GM19023 (cell line): ENCODE results near the gene GABBR2.

Experiments used
- ATAC-seq: cut with Tn5 transposase; IDR thresholded peaks from one replicate; pipeline ENCODE4 v1.9.1; 2021; ENCODE audit warnings: mild to moderate bottlenecking, moderate library complexity; ENCODE audit not compliant: unreplicated experiment

The GABBR2 gene

GRCh38 chr9:98381311-98382103, 327.2 kb downstream of the GABBR2 start:
- ATAC-seq, result no peak

DNA sequence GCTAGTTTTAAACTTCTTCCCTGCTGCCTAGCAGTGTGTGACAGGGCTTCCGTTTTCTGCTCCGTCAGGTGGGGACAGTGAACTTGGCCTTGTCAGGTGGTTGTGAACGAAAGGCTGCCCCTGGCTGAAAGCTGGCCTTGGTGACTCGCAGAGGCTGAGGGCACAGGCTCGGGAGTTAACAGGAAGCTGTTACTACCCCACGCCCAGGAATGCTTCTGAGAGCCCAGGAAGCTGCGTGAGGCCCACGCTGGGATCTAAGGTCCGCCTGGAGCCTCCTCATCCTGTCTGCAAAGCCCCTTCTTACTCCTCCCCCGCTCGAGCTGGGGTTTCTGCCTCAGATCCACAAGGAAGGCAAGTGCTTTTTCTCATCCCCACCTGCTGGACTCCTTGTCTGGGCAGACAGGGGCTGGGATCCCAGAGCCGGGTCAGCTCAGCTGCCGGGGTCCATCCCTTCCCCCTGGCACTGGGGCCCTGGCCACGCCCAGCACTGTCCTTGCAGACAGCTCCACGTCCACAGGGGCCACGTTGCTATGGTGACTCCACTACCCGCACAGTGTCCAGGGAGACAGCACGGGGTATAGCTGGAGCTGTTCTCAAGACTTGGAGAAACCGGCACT, 328.6 kb downstream of the GABBR2 start:
- ATAC-seq, result no peak

GRCh38 chr9:98379572-98379971, 329.2 kb downstream of the GABBR2 start:
- ATAC-seq, result no peak

DNA sequence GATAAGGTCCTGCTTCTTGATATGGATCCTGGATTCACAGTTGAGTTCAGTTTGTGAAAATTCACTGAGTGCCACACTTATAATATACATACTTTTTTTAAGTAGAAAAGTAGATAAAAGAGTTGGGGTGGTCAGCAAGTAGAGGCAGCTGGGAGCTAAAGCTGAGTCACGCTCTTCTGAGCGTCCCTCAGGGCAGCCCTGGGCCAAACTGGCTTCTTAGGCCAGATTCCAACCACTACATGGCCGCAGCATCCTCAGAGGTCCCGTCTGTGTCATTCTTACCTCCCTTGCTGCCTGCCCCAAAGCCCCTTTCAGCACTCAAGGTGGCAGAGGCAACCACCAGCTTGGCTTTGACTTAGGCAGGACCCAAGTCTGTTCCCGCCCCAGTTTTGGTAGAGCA, 329.9 kb downstream of the GABBR2 start:
- ATAC-seq, result no peak

- no peak for ATAC-seq
These were observed 330.4 kb downstream of the GABBR2 start for GRCh38 chr9:98378206-98378780.

GRCh38 chr9:98375138-98375726, 333.5 kb downstream of the GABBR2 start:
- ATAC-seq, result no peak

DNA sequence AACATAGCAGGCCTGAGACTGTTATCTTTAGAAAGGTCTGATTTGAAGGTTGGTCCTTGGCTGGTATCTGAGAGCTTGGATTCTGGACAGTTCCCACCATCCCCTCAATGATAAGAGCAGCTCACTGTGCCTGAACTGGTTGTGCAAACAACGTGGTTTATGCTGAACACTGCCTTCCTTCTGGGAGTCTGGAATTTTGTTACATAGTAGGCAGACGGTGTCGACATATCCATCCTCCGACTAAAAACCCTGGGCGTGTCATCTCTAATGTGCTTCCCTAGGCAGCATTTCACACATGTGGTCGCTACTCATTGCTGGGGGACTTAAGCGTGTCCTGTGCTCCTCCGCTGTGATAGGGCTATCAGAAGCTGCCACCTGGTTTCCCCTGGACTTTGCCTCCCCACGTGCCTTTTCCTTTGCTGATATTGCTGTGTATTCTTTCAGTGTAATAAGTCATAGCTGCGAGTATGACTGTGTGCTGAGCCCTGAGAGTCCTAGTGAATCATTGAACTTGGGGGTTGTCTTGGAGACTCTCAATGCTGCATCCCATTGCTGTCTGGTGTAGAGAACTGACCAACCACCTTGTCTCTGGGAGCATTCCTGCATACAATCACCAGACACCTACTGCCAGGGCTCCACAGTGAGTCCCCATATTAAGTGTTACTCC, 334.2 kb downstream of the GABBR2 start:
- no peak for ATAC-seq

GRCh38 chr9:98373609-98374008, 335.1 kb downstream of the GABBR2 start:
- no peak for ATAC-seq

DNA sequence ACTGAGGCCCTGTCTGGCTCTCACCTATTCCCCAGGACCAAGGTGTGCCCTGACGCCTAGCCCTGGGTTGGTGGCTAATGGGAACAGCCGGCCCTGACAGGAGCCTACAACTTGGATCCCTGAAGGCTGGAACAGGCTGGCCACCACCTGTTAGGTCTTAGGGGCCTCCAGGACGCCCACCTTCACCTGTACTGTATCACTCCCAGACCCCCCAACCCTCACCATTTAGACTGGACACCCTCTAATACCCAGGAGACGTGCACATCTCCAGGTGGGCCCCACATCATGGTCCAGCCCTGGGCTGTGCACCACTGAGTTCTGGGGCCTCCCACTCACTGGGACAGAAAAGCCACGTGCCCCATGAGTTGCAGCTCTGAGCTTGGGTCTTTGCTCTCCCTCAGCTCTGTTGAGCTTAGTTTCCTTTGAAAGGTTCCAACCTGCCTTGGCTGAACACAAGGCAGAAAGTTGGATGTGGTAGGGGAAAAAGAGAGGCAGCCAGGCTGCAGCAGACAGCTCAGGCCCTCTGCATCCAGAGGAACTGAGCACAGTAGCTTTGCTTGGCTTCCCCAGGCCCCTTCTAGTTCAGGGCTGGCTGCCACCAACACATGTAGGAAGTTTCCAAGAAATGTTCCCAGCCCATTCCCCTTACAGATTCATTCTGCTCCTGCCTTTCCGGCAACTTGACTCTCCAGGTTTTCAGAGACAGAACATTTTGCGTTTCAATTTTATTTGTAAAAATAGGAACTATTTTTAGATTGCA, 336.5 kb downstream of the GABBR2 start:
- ATAC-seq, result no peak

GRCh38 chr9:98370976-98371315, 337.8 kb downstream of the GABBR2 start:
- ATAC-seq, result no peak

- no peak for ATAC-seq
These were observed 338.3 kb downstream of the GABBR2 start for GRCh38 chr9:98370300-98370975.

DNA sequence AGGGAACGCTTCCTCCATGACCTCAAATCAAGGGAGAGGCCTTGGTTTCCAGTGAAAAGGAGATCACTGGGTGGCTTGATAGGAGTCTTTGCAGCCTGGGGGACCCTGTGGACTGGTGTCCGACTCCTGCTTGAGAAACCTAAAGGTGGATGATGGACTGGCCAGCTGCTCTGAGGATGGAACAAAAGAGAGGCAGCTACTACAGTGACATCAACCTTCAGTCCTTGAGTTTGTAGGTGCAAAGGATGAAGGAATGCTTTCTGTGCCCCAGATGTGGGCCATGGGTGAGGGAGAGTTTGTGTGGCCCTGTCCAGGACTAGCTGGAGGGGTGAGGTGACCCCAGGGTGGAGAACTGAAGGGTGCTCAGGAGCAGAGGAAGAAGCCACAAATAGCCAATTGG, 338.8 kb downstream of the GABBR2 start:
- no peak for ATAC-seq

GRCh38 chr9:98369471-98369870, 339.3 kb downstream of the GABBR2 start:
- no peak for ATAC-seq

- no peak for ATAC-seq
These were observed 339.7 kb downstream of the GABBR2 start for GRCh38 chr9:98369066-98369425.

DNA sequence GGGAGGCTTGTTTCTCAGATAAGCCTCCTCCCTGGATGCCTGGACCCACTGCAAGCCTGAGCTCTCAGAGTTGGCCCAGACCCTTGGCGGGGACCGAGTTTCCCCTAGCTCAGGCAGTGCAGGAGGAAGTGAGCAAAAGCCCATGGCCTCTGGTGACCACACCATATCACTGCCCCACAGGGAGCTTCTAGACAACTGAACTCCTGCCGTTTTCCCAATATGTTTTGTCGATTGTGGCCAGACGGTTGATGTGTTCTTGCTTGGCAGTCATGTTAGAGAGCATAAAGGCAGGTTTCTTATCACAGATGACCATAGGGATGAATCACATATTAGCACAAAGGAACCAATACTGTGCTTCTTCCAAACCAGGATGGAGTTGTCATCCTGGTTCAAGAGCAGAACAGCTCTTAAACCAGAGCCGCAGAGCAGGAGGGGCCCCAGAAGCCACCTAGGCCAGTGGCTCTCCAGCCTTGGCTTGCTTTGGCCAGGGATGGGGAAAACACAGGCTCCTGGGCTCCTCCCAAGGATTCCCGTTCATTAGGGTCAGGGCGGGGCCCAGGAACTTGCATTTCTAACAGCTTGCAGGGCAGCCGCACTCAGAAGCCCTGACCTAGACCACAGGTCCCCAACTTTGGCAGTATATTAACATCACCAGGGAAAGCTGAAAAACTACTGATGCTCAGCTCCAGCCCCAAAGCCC, 340.2 kb downstream of the GABBR2 start:
- ATAC-seq, result no peak

DNA sequence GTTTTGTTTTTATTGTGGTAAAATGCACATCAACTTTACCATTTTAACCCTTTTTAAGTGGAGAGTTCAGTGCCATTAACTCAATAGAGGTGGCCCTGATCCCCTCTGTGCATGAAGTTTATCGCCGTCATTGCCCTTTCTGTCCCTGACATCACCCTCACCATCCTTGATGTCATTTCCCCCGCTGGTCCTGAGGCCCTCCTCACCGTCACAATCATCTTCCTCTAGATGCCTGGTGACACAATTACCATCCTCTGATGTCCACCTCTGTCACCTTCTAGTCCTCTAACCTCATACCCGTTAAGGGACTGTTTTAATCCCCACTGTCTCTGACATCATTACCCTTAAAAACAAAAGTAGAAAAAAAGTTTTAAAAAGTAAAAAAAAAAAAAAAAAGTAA, 340.8 kb downstream of the GABBR2 start:
- no peak for ATAC-seq

- no peak for ATAC-seq
These were observed 341.3 kb downstream of the GABBR2 start for GRCh38 chr9:98367371-98367900.

DNA sequence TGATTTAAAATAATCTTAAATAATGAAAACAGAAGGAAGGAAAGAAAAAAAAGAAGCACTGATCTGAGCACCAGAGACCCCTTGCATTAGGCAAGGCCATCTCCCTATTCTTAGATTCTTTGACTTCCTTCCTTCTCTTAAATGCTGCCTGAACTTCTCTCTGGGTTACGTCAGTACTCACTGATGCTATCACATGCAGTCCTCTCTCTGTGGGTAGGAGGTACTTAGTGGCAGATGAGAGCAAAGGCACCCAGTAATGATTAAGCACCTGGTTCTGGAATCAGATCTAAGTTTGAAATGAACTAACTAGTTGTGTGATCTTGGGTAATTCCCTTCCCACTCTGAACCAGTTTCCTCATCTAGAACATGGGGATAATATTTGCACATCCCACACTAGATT, 343.0 kb downstream of the GABBR2 start:
- no peak for ATAC-seq

GRCh38 chr9:98365227-98365669, 343.5 kb downstream of the GABBR2 start:
- ATAC-seq, result no peak
